Breast epithelium (tissue), 3 donors: ENCODE data around the gene PXDN.

Experiments used
- CTCF ChIP-seq, 3 donors: fragments of 450-650 bp; IDR thresholded peaks; one replicate each; pipeline ENCODE4 v1.5.1; 2016 to 2017; ENCODE audit warnings: antibody characterized with exemption in 3 of 3, mild to moderate bottlenecking in 3 of 3, moderate library complexity in 3 of 3
- POLR2A ChIP-seq: fragments of 450-650 bp; IDR thresholded peaks from one replicate; pipeline ENCODE4 v1.6.1; 2016; ENCODE audit warnings: antibody characterized with exemption, mild to moderate bottlenecking, moderate library complexity

DNA sequence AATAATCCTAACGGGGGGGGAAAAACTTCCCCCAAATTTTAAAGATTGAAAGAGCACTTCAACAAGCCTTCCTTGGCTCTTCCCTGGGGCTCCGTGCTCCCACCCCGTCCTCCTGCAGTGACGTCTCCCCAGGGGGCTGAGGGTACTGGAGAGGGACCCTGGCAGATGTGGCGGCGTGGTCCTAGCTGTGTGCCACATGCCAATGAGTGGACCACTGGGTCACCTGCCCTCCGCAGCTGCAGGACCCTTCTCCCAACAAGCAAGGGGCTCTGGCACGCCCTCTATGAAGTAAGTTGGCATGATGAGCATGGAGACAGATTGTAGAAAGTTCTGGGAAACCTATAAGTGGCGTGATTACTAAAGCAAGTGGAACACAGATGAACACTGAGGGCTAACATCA, 46.7 kb downstream of the PXDN start:
- TF ChIP-seq CTCF (IDR thresholded peaks at IDR 0.05): no peak
- no peak for TF ChIP-seq POLR2A
